ENCODE results near the gene EIF2S3B. TPM values are rescaled to one million over a fixed set of nuclear protein-coding genes. Genes with fewer than 3 reads are reported as not detected.

The EIF2S3B gene
- polyA plus RNA-seq, 6 donors from 2014 or later = 0.26 to 0.79 (median 0.66) TPM

Other genes with a start within 250 kb of the EIF2S3B start
- 1 to 10 TPM in 3 of 6 donors, under 1 TPM in 3; 0.60 to 2.4 (median 1.1) TPM for gene KLRD1, start 198.0 kb upstream of the EIF2S3B start, polyA plus RNA-seq (ENCODE audit: low read depth in 6 of 6)
- gene KLRK1, start 115.8 kb upstream of the EIF2S3B start, polyA plus RNA-seq (ENCODE audit: low read depth in 6 of 6) = 10 to 100 TPM in 4 of 6 donors, 1 to 10 TPM in 2; 3.3 to 56.7 (median 35.3) TPM
- not detected for gene KLRC4, start 96.1 kb upstream of the EIF2S3B start, polyA plus RNA-seq (ENCODE audit: low read depth in 6 of 6)
- not detected for gene KLRC3, start 85.3 kb upstream of the EIF2S3B start, polyA plus RNA-seq (ENCODE audit: low read depth in 6 of 6)
- not detected for gene KLRC2, start 69.9 kb upstream of the EIF2S3B start, polyA plus RNA-seq (ENCODE audit: low read depth in 6 of 6)
- gene KLRC1, start 52.5 kb upstream of the EIF2S3B start, polyA plus RNA-seq (ENCODE audit: low read depth in 6 of 6) = under 1 TPM in 3 of 6 donors, not detected in 3; 0.23 to 0.26 (median 0.25) TPM
- 10 to 100 TPM; 37.3 to 46.3 (median 41.6) TPM for gene MAGOHB, start 107.7 kb downstream of the EIF2S3B start, polyA plus RNA-seq (ENCODE audit: low read depth in 6 of 6)
- gene STYK1, start 168.2 kb downstream of the EIF2S3B start, polyA plus RNA-seq (ENCODE audit: low read depth in 6 of 6) = not detected
- 100 to 1,000 TPM; 198 to 630 (median 365) TPM for gene YBX3, start 217.4 kb downstream of the EIF2S3B start, polyA plus RNA-seq (ENCODE audit: low read depth in 6 of 6)